ENCODE data around the gene ZNF785.

- TF ChIP-seq CTCF (conservative IDR thresholded peaks at IDR 0.05 in 1 of 2, IDR thresholded peaks at IDR 0.05 in 1 of 2; ENCODE audit: extremely low read depth in 1 of 2, insufficient read depth in 1 of 2, low read depth in 1 of 2, low read length in 2 of 2) (no peak), EZH2 (IDR thresholded peaks at IDR 0.05; ENCODE audit: borderline replicate concordance, low read length) (no peak)
These were observed 18.9 kb upstream of the ZNF785 start for GRCh38 chr16:30604316-30604947.
